HCT116 (cell line): ENCODE data around the gene LCE3D. TPM values are rescaled to one million over a fixed set of nuclear protein-coding genes. Genes with fewer than 3 reads are reported as not detected.
A peak's percentile ranks its signal among the peaks of the same experiment; 100 is the strongest.

Experiments
- ATAC-seq: fragments of 200-7000 bp; cut with Tn5 transposase; 2 replicates; pipeline ENCODE4 v1.9.1; 2020; ENCODE audit warnings: mild to moderate bottlenecking, moderate library complexity
- BruUV-seq: library from RNA; stranded (reverse); fragments of 400-500 nt; replicated peaks from 2 replicates; lab custom pipeline; 2021; lab: Mats Ljungman, UMichigan
- CTCF ChIA-PET: fragments of 300-600 bp; sonication (Branson Sonifier 250); formaldehyde crosslinking; loops from one replicate; lab custom pipeline; 2021; ENCODE audit warnings: antibody characterized with exemption; lab: Charles Lee
- POLR2A ChIA-PET: fragments of 300-600, 350-600 bp; sonication (Branson Sonifier 250); formaldehyde crosslinking; loops from one replicate; lab custom pipeline; 2021; ENCODE audit warnings: antibody characterized with exemption; lab: Charles Lee
- RAD21 ChIA-PET, 2 experiments: fragments of 300-600 bp; sonication (Branson Sonifier 250); formaldehyde crosslinking; loops; one replicate each; lab custom pipeline; 2023; ENCODE audit warnings: low total read pairs in 2 of 2; ENCODE audit not compliant: uncharacterized antibody in 2 of 2, unreplicated experiment in 2 of 2, low non-redundant PET in 1 of 2; lab: Charles Lee
- DNase-seq: peaks from one replicate; pipeline ENCODE4 v3.0.0-alpha.2; 2010; ENCODE audit warnings: low read depth, low spot score
- H2AFZ ChIP-seq: fragments of 200-600 bp; shearing (Covaris generic), sonication (generic); 2 replicates; pipeline ENCODE4 v1.6.1; 2017; ENCODE audit warnings: low read depth, mixed run types, mixed read lengths, antibody characterized with exemption, low read length; ENCODE audit not compliant: poor library complexity, severe bottlenecking
- H3K27ac ChIP-seq: 2 replicates; pipeline ENCODE4 v1.5.1; 2012; ENCODE audit warnings: low read depth, low read length
- H3K27me3 ChIP-seq: fragments of 200-600 bp; sonication (generic); 2 replicates; pipeline ENCODE4 v1.6.1; 2016; ENCODE audit warnings: mixed run types, low read length, mixed read lengths; ENCODE audit not compliant: insufficient read depth
- H3K36me3 ChIP-seq, 2 experiments: fragments of 200-500 bp in 1 of 2; fragments of 200-600 bp in 1 of 2; sonication (Bioruptor generic) in 1 of 2; sonication (generic) in 1 of 2; 2 replicates each; pipeline versions ENCODE4 v1.5.1 to v1.6.1; 2014 to 2016; ENCODE audit warnings: low read length in 2 of 2, inconsistent platforms in 1 of 2, mixed read lengths in 1 of 2, mixed run types in 1 of 2; ENCODE audit not compliant: insufficient read depth in 2 of 2, control insufficient read depth in 1 of 2
- H3K4me1 ChIP-seq, 2 experiments: fragments of 200-600 bp in 1 of 2; sonication (generic) in 1 of 2; 2 replicates each; pipeline versions ENCODE4 v1.5.1 to v1.6.1; 2012 to 2017; ENCODE audit warnings: low read length in 2 of 2, inconsistent platforms in 1 of 2, mild to moderate bottlenecking in 1 of 2, mixed read lengths in 1 of 2, mixed run types in 1 of 2, moderate library complexity in 1 of 2; ENCODE audit not compliant: insufficient read depth in 2 of 2, control insufficient read depth in 1 of 2
- H3K4me2 ChIP-seq: fragments of 200-600 bp; sonication (generic); 2 replicates; pipeline ENCODE4 v1.6.1; 2017; ENCODE audit warnings: mixed run types, low read length, mixed read lengths
- H3K4me3 ChIP-seq, 2 experiments: fragments of 200-600 bp in 1 of 2; sonication (generic) in 1 of 2; replicated peaks in 1 of 2; 2 replicates each; pipeline ENCODE4 v1.5.1; 2011 to 2016; ENCODE audit warnings: low read length in 2 of 2, control low read depth in 1 of 2, low read depth in 1 of 2, mild to moderate bottlenecking in 1 of 2, mixed read lengths in 1 of 2, mixed run types in 1 of 2
- H3K79me2 ChIP-seq: fragments of 200-600 bp; sonication (generic); 2 replicates; pipeline ENCODE4 v1.6.1; 2017; ENCODE audit warnings: mild to moderate bottlenecking, mixed run types, low read length, moderate library complexity, mixed read lengths; ENCODE audit not compliant: insufficient read depth
- H3K9ac ChIP-seq: fragments of 200-600 bp; sonication (generic); 2 replicates; pipeline ENCODE4 v1.6.1; 2016; ENCODE audit warnings: low read length, mixed read lengths
- H3K9me2 ChIP-seq: fragments of 200-600 bp; sonication (generic), shearing (Covaris generic); 2 replicates; pipeline ENCODE4 v1.6.1; 2017; ENCODE audit warnings: mixed run types, mild to moderate bottlenecking, moderate library complexity; ENCODE audit not compliant: insufficient read depth
- H3K9me3 ChIP-seq, 2 experiments: fragments of 200-500 bp in 1 of 2; fragments of 200-600 bp in 1 of 2; sonication (Bioruptor generic) in 1 of 2; sonication (generic) in 1 of 2; 2 replicates each; pipeline ENCODE4 v1.6.1; 2014 to 2017; ENCODE audit warnings: low read length in 2 of 2, mixed read lengths in 2 of 2, inconsistent platforms in 1 of 2, low read depth in 1 of 2, mild to moderate bottlenecking in 1 of 2, mixed run types in 1 of 2, moderate library complexity in 1 of 2; ENCODE audit not compliant: control insufficient read depth in 1 of 2, insufficient read depth in 1 of 2
- H4K20me1 ChIP-seq: fragments of 200-600 bp; sonication (generic), shearing (Covaris generic); 2 replicates; pipeline ENCODE4 v1.6.1; 2017; ENCODE audit warnings: mixed run types, mild to moderate bottlenecking, moderate library complexity; ENCODE audit not compliant: insufficient read depth
- EGR1 ChIP-seq: IDR thresholded peaks from 2 replicates; pipeline ENCODE4 v1.6.1; 2012; ENCODE audit warnings: low read depth
- POLR2A ChIP-seq: IDR thresholded peaks from 2 replicates; pipeline ENCODE4 v1.7.0; 2011; ENCODE audit warnings: borderline replicate concordance; ENCODE audit not compliant: insufficient read depth, insufficient read length; ENCODE audit errors: extremely low read depth
- REST ChIP-seq: IDR thresholded peaks from 2 replicates; pipeline ENCODE4 v1.6.1; 2012; ENCODE audit warnings: low read depth
- intact Hi-C: fragments of 100-400 bp; cut with micrococcal nuclease; formaldehyde crosslinking; loops from 2 replicates; pipeline ENCODE4 v1.10.0; 2022
- total RNA-seq: library from RNA; stranded (reverse); gene quantifications from one replicate; pipeline ENCODE4 v1.2.1, GENCODE V29; 2021; ENCODE audit not compliant: unreplicated experiment
- TF ChIP-seq, protein P1 (sequence below), 3 experiments: fragments of 200-600 bp in 1 of 3; sonication (generic) in 1 of 3; IDR thresholded peaks in 2 of 3; conservative IDR thresholded peaks in 1 of 3; 2 replicates each; pipeline ENCODE4 v1.5.1; 2012 to 2017; ENCODE audit warnings: low read depth in 2 of 3, low read length in 2 of 3, antibody characterized with exemption in 1 of 3, borderline replicate concordance in 1 of 3, control low read depth in 1 of 3, mild to moderate bottlenecking in 1 of 3, mixed read lengths in 1 of 3, mixed run types in 1 of 3, moderate library complexity in 1 of 3; ENCODE audit not compliant: insufficient read depth in 1 of 3

LCE3D gene
- total RNA-seq, 1 experiment from 2014 or later, result not detected

- no peak for TF ChIP-seq REST
- TF ChIP-seq, all 23 proteins: peak for 0
These were observed 46.4 kb upstream of the LCE3D start (continued) for GRCh38 chr1:152626744-152627143.

DNA sequence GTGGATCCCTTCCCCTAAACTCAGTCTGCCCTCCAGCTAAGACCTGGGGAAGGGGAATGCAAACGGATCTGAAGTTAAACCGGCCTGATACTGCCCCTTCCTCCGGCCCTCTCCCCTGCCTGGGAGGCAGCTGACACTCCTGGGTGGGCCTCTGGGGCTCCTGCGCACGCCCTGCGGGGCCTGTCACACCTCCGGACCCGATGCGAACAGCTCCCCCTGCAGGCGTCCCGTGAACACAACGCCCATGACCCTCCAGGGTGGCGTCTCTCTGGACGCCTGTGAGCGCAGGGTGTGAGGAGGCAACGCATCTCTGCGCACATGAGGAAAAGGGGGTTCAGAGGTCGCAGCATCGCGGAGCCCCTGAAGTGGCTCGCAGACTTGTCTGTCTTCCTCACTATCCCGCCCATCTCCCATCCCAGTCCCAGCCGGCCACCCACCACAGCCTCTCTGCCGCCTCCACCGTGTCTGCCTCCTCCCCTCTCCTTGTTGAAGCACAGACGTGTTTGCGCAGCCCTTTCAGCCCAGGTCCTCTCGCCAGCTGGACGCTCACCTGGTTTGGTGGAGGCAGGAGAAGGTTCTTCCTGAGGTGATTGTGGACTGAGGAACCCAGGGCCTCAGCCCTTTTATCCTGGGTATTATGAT lies 43.0 kb upstream of the LCE3D start:
- POLR2A ChIA-PET, result no interaction called here
- H3K27me3 ChIP-seq, result peaks cover 17% of the 10 kb centered on the region; the same call in 1 of the 2 replicates
- intact Hi-C loops, result loop anchor here (10.0 kb wide), 1 partner anchor 139 kb away; no protein-coding TSS in a partner anchor
- no peak overlapping the region for H2AFZ ChIP-seq
- no peak overlapping the region for H3K27ac ChIP-seq
- RAD21 ChIA-PET, result no interaction called here
- no peak overlapping the region for H3K4me2 ChIP-seq
- H3K9ac ChIP-seq, result no peak overlapping the region
- no peaks in the 10 kb centered on the region for H3K4me1 ChIP-seq
- H3K79me2 ChIP-seq, result no peaks in the 10 kb centered on the region
- H3K36me3 ChIP-seq, result no peaks in the 10 kb centered on the region
- DNase-seq, result no peak
- TF ChIP-seq, protein P1, sequence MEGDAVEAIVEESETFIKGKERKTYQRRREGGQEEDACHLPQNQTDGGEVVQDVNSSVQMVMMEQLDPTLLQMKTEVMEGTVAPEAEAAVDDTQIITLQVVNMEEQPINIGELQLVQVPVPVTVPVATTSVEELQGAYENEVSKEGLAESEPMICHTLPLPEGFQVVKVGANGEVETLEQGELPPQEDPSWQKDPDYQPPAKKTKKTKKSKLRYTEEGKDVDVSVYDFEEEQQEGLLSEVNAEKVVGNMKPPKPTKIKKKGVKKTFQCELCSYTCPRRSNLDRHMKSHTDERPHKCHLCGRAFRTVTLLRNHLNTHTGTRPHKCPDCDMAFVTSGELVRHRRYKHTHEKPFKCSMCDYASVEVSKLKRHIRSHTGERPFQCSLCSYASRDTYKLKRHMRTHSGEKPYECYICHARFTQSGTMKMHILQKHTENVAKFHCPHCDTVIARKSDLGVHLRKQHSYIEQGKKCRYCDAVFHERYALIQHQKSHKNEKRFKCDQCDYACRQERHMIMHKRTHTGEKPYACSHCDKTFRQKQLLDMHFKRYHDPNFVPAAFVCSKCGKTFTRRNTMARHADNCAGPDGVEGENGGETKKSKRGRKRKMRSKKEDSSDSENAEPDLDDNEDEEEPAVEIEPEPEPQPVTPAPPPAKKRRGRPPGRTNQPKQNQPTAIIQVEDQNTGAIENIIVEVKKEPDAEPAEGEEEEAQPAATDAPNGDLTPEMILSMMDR (IDR thresholded peaks at IDR 0.05 in 2 of 3, conservative IDR thresholded peaks at IDR 0.05 in 1 of 3; ENCODE audit: borderline replicate concordance in 1 of 3, insufficient read depth in 1 of 3, low read depth in 2 of 3, low read length in 2 of 3), result peak; percentile 8 to 68 (median 64); a peak in 4 of 6 replicates
- TF ChIP-seq POLR2A (no peak), EGR1 (no peak)
- H4K20me1 ChIP-seq, result no peaks in the 10 kb centered on the region
- BruUV-seq, result no TSS peak
- H3K4me3 ChIP-seq, result no peak overlapping the region
- no peaks in the 10 kb centered on the region for H3K9me2 ChIP-seq
- ATAC-seq, result peak; percentile 92
- peaks cover 5 to 6% of the 10 kb centered on the region in 2 experiments; a peak in 1 of 4 replicates for H3K9me3 ChIP-seq
- CTCF ChIA-PET, result interaction anchor here (0.7 kb wide), 1 partner anchor 11 kb away, joined by 3 read pairs; no protein-coding TSS in a partner anchor
